Measurements from ENCODE around the gene SH2B3.

The SH2B3 gene

GRCh38 chr12:111451649-111452129 is 46.0 kb downstream of the SH2B3 start:
- no peaks in the 10 kb centered on the region for H4K20me1 ChIP-seq (ENCODE audit: insufficient read depth, low read length, poor library complexity, severe bottlenecking)
- H2AFZ ChIP-seq (ENCODE audit: low read length): no peak overlapping the region
- no peaks in the 10 kb centered on the region for H3K4me1 ChIP-seq (ENCODE audit: insufficient read depth, low read length, poor library complexity, severe bottlenecking)
- no peaks in the 10 kb centered on the region for H3K9me2 ChIP-seq (replicated peaks; ENCODE audit: low read depth, low read length)
- TF ChIP-seq EZH2phosphoT487 (IDR thresholded peaks at IDR 0.05; ENCODE audit: borderline replicate concordance): no peak
- TF ChIP-seq, protein P1, sequence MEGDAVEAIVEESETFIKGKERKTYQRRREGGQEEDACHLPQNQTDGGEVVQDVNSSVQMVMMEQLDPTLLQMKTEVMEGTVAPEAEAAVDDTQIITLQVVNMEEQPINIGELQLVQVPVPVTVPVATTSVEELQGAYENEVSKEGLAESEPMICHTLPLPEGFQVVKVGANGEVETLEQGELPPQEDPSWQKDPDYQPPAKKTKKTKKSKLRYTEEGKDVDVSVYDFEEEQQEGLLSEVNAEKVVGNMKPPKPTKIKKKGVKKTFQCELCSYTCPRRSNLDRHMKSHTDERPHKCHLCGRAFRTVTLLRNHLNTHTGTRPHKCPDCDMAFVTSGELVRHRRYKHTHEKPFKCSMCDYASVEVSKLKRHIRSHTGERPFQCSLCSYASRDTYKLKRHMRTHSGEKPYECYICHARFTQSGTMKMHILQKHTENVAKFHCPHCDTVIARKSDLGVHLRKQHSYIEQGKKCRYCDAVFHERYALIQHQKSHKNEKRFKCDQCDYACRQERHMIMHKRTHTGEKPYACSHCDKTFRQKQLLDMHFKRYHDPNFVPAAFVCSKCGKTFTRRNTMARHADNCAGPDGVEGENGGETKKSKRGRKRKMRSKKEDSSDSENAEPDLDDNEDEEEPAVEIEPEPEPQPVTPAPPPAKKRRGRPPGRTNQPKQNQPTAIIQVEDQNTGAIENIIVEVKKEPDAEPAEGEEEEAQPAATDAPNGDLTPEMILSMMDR (conservative IDR thresholded peaks at IDR 0.05; ENCODE audit: low read length): peak; percentile 96
- H3F3A ChIP-seq (ENCODE audit: low read depth): peaks cover 2% of the 10 kb centered on the region; the same call in 1 of the 2 replicates
- H3K36me3 ChIP-seq (ENCODE audit: insufficient read depth, low read length): peaks cover 91% of the 10 kb centered on the region
- H3K9me3 ChIP-seq (ENCODE audit: insufficient read depth, low read depth, low read length): no peaks in the 10 kb centered on the region
- H3K27me3 ChIP-seq (ENCODE audit: insufficient read depth, low read length, poor library complexity, severe bottlenecking): no peaks in the 10 kb centered on the region
- H3K4me3 ChIP-seq (ENCODE audit: low read length, poor library complexity, severe bottlenecking): no peak overlapping the region
- H3K4me2 ChIP-seq (ENCODE audit: low read depth, low read length, poor library complexity, severe bottlenecking): no peak overlapping the region
- H3K9ac ChIP-seq (ENCODE audit: low read depth, low read length, poor library complexity, severe bottlenecking): no peak overlapping the region
- H3K79me2 ChIP-seq (ENCODE audit: insufficient read depth, low read length): peaks cover 7% of the 10 kb centered on the region; the same call in 1 of the 2 replicates

- no peaks in the 10 kb centered on the region for H3K9me3 ChIP-seq (ENCODE audit: insufficient read depth, low read depth, low read length)
- H3K4me2 ChIP-seq (ENCODE audit: low read depth, low read length, poor library complexity, severe bottlenecking): no peak overlapping the region
- no peaks in the 10 kb centered on the region for H3K9me2 ChIP-seq (replicated peaks; ENCODE audit: low read depth, low read length)
- H3K27me3 ChIP-seq (ENCODE audit: insufficient read depth, low read length, poor library complexity, severe bottlenecking): no peaks in the 10 kb centered on the region
- H3K79me2 ChIP-seq (ENCODE audit: insufficient read depth, low read length): peaks cover 4% of the 10 kb centered on the region; the same call in 1 of the 2 replicates
- H3F3A ChIP-seq (ENCODE audit: low read depth): peaks cover 2% of the 10 kb centered on the region; the same call in 1 of the 2 replicates
- H4K20me1 ChIP-seq (ENCODE audit: insufficient read depth, low read length, poor library complexity, severe bottlenecking): no peaks in the 10 kb centered on the region
- TF ChIP-seq, protein P1 (conservative IDR thresholded peaks at IDR 0.05; ENCODE audit: low read length): no peak
- no peak for TF ChIP-seq EZH2phosphoT487 (IDR thresholded peaks at IDR 0.05; ENCODE audit: borderline replicate concordance)
- H3K4me1 ChIP-seq (ENCODE audit: insufficient read depth, low read length, poor library complexity, severe bottlenecking): no peaks in the 10 kb centered on the region
- no peak overlapping the region for H2AFZ ChIP-seq (ENCODE audit: low read length)
- no peak overlapping the region for H3K9ac ChIP-seq (ENCODE audit: low read depth, low read length, poor library complexity, severe bottlenecking)
- H3K36me3 ChIP-seq (ENCODE audit: insufficient read depth, low read length): peaks cover 82% of the 10 kb centered on the region
- no peak overlapping the region for H3K4me3 ChIP-seq (ENCODE audit: low read length, poor library complexity, severe bottlenecking)
Observed at GRCh38 chr12:111453071-111453989, 47.6 kb downstream of the SH2B3 start.

DNA sequence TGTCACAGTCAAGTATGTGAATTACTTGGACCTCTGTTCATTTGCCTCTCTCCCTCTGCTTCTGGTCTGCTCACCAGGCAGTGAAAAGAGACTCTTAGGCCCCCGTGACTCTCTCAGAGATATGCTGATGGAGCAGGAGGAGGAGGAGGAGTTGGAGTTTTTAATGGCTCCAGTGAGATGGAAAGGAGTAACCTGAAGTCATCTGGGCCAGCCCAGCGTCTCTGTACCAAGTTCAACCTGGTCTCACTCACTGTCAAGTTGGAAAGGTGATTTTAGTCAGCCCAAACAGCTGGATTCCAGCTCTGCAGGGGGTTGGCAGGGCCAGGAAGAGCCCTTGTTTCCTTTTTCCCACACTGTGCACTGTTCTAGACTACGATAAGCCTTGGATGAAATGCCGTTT is 48.6 kb downstream of the SH2B3 start:
- TF ChIP-seq, protein P1 (conservative IDR thresholded peaks at IDR 0.05; ENCODE audit: low read length): no peak
- TF ChIP-seq EZH2phosphoT487 (IDR thresholded peaks at IDR 0.05; ENCODE audit: borderline replicate concordance): no peak
- H3F3A ChIP-seq (ENCODE audit: low read depth): peaks cover 2% of the 10 kb centered on the region; the same call in 1 of the 2 replicates
- H4K20me1 ChIP-seq (ENCODE audit: insufficient read depth, low read length, poor library complexity, severe bottlenecking): no peaks in the 10 kb centered on the region
- no peaks in the 10 kb centered on the region for H3K9me3 ChIP-seq (ENCODE audit: insufficient read depth, low read depth, low read length)
- no peaks in the 10 kb centered on the region for H3K9me2 ChIP-seq (replicated peaks; ENCODE audit: low read depth, low read length)
- H3K36me3 ChIP-seq (ENCODE audit: insufficient read depth, low read length): peaks cover 80% of the 10 kb centered on the region
- H2AFZ ChIP-seq (ENCODE audit: low read length): no peak overlapping the region
- no peak overlapping the region for H3K9ac ChIP-seq (ENCODE audit: low read depth, low read length, poor library complexity, severe bottlenecking)
- H3K79me2 ChIP-seq (ENCODE audit: insufficient read depth, low read length): peaks cover 4% of the 10 kb centered on the region; the same call in 1 of the 2 replicates
- H3K27me3 ChIP-seq (ENCODE audit: insufficient read depth, low read length, poor library complexity, severe bottlenecking): no peaks in the 10 kb centered on the region
- H3K4me1 ChIP-seq (ENCODE audit: insufficient read depth, low read length, poor library complexity, severe bottlenecking): no peaks in the 10 kb centered on the region
- no peak overlapping the region for H3K4me2 ChIP-seq (ENCODE audit: low read depth, low read length, poor library complexity, severe bottlenecking)
- no peak overlapping the region for H3K4me3 ChIP-seq (ENCODE audit: low read length, poor library complexity, severe bottlenecking)
